NOMO-1 treated with dmso at 0.1 percent for 144 hours (cell line): ENCODE measurements around the gene ACAP3.

Experiments used
- DNase-seq: peaks from one replicate; lab custom pipeline; 2025; ENCODE audit not compliant: unreplicated experiment; lab: John Stamatoyannopoulos, UW

The ACAP3 gene

GRCh38 chr1:1286313-1287261 is 21.1 kb downstream of the ACAP3 start:
- no peak for DNase-seq

DNA sequence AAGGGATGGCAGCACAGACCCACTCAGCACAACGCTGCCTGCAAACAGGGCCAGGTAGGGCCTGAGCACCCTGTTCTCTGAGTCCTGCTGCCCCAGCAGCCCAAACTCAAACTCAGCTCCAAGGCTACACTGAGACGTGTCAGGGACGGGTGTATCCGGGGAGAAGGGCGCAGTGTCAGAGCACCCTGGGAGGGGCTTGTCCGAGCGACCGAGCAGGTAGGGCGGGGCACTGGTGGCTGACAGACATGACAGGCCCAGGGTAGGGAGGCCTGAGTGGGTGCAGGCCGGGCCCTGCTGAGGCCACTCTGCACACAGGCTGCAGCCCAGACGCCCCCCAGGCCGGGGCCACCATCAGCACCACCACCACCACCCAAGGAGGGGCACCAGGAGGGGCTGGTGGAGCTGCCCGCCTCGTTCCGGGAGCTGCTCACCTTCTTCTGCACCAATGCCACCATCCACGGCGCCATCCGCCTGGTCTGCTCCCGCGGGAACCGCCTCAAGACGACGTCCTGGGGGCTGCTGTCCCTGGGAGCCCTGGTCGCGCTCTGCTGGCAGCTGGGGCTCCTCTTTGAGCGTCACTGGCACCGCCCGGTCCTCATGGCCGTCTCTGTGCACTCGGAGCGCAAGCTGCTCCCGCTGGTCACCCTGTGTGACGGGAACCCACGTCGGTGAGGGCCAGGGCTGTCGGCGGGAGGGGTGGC is 22.0 kb downstream of the ACAP3 start:
- DNase-seq: no peak

- DNase-seq: no peak
These were observed 22.6 kb downstream of the ACAP3 start for GRCh38 chr1:1285102-1285571.

GRCh38 chr1:1284221-1285101 is 23.3 kb downstream of the ACAP3 start:
- DNase-seq: no peak

- DNase-seq: no peak
These were observed 23.9 kb downstream of the ACAP3 start for GRCh38 chr1:1283821-1284220.

GRCh38 chr1:1282998-1283397 is 24.7 kb downstream of the ACAP3 start:
- no peak for DNase-seq

DNA sequence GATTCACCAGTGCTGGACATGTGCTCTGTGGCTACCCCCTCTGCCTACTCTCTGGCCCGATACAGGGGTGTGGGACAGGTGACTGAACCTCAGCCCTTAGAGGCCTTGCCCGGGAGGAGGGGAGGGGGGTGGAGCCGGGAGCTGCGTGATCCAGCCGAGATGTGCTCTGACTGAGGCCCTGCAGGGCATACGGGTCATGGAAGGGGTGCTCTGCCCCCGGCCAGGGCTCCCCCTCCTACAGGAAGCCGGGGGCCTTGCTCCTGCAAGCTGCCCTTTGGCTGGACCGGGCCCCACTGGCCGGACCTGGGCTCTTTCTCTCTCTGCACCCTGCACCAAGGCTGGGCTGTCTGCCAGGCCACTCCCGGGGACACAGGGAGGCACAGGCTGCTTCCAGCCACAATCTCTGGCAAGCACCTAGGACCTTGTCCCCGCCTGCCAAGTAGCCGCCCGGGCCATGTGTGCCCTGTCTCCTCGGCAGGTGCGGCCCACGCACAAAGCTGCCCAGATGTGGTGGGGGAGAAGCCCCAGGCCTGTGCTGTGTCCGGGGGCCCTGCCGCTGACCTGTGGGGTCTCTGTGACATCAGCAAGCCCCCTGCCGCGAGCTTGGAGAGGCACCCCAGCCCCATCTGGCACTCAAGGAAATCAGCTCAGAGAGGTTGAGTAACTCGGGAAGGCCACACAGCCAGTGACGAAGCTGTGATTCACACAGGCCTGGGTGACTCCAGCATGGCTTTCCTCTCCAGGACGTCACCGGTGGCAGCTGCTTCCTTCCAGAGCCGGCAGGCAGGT is 26.0 kb downstream of the ACAP3 start:
- DNase-seq: no peak

GRCh38 chr1:1280782-1281481 is 26.8 kb downstream of the ACAP3 start:
- no peak for DNase-seq

GRCh38 chr1:1279028-1279427 is 28.7 kb downstream of the ACAP3 start:
- DNase-seq: no peak

GRCh38 chr1:1278620-1279019 is 29.1 kb downstream of the ACAP3 start:
- DNase-seq: no peak

DNA sequence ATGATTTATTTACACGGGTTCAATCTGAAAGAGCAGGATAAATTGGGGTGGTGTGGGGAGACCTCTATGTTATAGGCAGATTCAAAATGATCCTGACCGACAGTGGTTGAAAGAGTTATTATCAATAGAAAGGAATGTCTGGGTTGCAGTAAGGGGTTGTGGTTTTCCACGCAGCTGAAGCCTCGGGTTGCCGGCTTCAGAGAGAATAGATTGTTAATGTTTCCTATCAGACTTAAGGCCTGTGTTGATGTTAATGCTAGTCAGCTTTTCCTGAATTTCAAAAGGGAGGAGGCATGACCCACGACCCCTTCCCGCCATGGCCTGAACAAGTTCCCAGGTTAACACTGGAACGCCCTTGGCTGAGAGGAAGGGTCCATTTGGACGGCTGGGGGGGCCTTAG is 31.9 kb downstream of the ACAP3 start:
- DNase-seq: no peak

- DNase-seq: no peak
These were observed 32.7 kb downstream of the ACAP3 start for GRCh38 chr1:1274931-1275431.

DNA sequence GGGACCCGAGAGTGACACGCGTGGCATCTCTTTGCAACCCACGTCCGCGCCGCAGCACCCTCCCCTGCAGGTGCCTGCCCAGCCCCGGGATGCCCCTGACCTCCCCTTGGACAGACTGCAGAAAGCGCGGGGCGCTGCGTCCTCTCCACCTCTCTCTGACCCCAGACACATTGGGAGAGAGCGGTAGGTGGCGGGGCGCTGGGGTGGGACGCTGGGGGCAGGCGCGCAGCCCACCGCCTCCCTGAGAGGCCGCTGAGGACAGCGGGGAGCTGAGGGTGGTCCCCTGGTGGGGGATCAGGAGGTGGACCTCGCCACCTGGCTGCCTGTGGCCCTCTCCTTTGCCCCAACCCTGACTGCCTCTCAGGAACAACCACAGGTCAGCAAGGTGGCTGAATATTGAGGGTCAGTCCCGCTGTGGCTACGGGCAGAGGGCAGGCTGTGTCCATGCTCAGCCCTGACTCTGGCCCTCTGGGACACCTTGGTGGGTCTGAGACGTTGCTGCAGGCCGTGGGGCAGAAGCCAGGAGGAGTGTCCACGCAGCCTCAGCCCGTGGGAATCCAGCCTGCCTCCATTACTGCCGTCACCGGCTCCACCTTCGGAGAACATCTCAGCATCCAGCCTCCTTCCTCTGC is 33.3 kb downstream of the ACAP3 start:
- DNase-seq: no peak

- peak; percentile 87 for DNase-seq
These were observed 34.0 kb downstream of the ACAP3 start, which contains the start of gene UBE2J2 for GRCh38 chr1:1273512-1274298. UBE2J2 (minus strand) TSS chr1:1273854; CDS start chr1:1267992, 5,862 bp downstream.

DNA sequence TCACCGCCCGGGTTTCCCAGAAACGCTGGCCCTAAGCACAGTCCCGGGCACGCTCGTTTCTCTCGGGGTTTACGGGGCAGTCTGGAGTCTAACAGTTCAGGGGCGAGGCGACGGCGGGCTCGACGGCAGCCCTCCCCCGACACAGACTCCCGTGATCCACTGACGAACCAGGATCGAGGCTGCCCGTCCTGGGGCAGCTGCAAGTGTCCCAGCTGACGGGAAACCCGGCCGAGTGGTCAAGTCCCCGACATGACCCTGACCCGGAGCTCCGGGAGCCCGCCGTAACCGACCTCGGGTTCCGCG is 34.6 kb downstream of the ACAP3 start:
- DNase-seq: no peak

DNA sequence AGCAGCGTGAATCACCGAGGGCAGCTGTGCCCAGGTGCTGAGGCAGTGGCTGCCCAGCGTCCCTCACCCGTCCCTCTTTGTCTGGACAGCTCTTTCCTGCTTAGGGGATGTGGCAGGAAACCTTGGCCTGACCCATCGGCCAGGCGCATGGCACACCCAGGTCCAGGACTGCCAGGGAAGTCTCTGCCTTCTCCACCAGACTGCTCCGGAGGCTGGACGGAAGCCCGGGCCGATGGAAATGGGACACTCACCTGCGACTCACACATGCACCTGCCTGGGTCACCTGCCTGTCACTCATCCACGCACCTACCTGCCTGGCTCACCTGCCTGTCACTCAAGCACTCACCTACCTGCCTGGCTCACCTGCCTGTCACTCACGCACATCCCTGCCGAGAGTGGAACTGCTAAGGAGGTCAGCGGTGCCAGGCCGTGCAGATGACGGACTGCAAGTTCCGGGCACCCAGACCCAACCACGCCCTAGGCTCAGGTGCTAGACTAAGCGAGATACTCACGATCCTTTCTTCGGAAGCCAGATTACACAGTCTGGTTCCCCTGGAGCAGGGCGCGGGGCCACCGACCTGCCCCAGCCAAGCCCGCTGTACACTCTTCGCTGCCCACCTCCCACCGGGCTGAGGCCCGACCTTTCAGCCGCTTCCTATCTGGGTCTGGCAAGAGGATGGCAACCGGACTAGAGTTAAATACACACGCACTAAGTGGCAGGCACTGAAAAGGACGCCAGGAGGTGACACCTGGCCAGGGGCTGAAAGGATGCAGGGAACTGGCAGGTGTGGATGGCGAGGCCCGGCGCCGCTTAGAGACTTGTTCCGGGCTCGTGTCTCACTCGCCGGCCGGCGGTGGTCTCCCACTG is 35.2 kb downstream of the ACAP3 start:
- DNase-seq: no peak

- DNase-seq: no peak
These were observed 36.9 kb downstream of the ACAP3 start for GRCh38 chr1:1270813-1271212.
